Right atrium auricular region (tissue), 2 donors: ENCODE measurements around the gene NIN. TPM values are rescaled to one million over a fixed set of nuclear protein-coding genes. Genes with fewer than 3 reads are reported as not detected.

Experiments used
- DNase-seq: peaks from one replicate; pipeline ENCODE4 v3.0.0-alpha.2; 2019; ENCODE audit warnings: low spot score
- H3K27ac ChIP-seq, 2 donors: fragments of 200-600 bp; sonication (generic); 1 replicate in 1 of 2; 2 replicates in 1 of 2; pipeline ENCODE4 v1.5.1; 2016 to 2019
- H3K27me3 ChIP-seq, 2 donors: fragments of 200-600 bp; sonication (generic); one replicate each; pipeline versions ENCODE4 v1.5.1 to v1.6.0; 2017 to 2019
- H3K36me3 ChIP-seq: fragments of 200-600 bp; sonication (generic); one replicate; pipeline ENCODE4 v1.5.1; 2016
- H3K4me1 ChIP-seq, 2 donors: fragments of 200-600 bp; sonication (generic); one replicate each; pipeline versions ENCODE4 v1.5.1 to v1.6.0; 2017 to 2019
- H3K4me3 ChIP-seq, 2 donors: fragments of 200-600 bp; sonication (generic); 1 replicate in 1 of 2; 2 replicates in 1 of 2; pipeline ENCODE4 v1.5.1; 2017 to 2019; ENCODE audit warnings: mild to moderate bottlenecking in 1 of 2, moderate library complexity in 1 of 2
- H3K9me3 ChIP-seq, 2 donors: fragments of 200-600 bp; sonication (generic); one replicate each; pipeline ENCODE4 v1.5.1; 2019
- total RNA-seq, 2 donors: library from RNA; depleted of rRNA; stranded (reverse); fragments of >200 nt; gene quantifications; one replicate each; pipeline ENCODE4 v1.1.0, GENCODE V29; 2016
- TF ChIP-seq, protein P1 (sequence below), 2 donors: fragments of 200-600 bp; sonication (generic); IDR thresholded peaks; one replicate each; pipeline ENCODE4 v1.5.1; 2019; ENCODE audit warnings: antibody characterized with exemption in 2 of 2

Gene NIN
- total RNA-seq, 2 donors from 2014 or later, result 30.1 to 49.7 TPM

DNA sequence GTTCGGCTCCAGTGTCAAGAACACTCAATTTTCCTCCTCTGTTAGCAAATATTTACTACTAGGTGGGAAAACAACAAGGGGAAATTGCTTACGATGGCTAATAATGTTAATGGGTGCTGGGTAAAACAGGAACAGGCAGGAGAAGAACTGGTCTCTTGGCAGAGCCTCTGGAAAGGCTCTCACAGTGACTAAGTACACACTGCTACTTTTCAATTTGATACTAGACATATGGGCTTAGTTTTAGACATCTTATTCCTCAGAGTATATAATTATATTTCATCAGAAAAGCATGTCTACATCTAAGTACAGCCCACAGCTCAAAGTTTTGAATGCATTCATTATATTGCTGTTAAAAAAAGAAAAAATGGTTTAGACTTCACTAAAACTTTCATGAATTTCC lies 97.5 kb downstream of the NIN start:
- TF ChIP-seq, protein P1, sequence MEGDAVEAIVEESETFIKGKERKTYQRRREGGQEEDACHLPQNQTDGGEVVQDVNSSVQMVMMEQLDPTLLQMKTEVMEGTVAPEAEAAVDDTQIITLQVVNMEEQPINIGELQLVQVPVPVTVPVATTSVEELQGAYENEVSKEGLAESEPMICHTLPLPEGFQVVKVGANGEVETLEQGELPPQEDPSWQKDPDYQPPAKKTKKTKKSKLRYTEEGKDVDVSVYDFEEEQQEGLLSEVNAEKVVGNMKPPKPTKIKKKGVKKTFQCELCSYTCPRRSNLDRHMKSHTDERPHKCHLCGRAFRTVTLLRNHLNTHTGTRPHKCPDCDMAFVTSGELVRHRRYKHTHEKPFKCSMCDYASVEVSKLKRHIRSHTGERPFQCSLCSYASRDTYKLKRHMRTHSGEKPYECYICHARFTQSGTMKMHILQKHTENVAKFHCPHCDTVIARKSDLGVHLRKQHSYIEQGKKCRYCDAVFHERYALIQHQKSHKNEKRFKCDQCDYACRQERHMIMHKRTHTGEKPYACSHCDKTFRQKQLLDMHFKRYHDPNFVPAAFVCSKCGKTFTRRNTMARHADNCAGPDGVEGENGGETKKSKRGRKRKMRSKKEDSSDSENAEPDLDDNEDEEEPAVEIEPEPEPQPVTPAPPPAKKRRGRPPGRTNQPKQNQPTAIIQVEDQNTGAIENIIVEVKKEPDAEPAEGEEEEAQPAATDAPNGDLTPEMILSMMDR (IDR thresholded peaks at IDR 0.05), result no peak
- Histone ChIP-seq H3K4me3 (no peak overlapping the region), H3K27ac (no peak overlapping the region), H3K4me1 (no peaks in the 10 kb centered on the region), H3K27me3 (no peaks in the 10 kb centered on the region), H3K36me3 (peaks cover 94% of the 10 kb centered on the region), H3K9me3 (no peaks in the 10 kb centered on the region)
- DNase-seq, result no peak

DNA sequence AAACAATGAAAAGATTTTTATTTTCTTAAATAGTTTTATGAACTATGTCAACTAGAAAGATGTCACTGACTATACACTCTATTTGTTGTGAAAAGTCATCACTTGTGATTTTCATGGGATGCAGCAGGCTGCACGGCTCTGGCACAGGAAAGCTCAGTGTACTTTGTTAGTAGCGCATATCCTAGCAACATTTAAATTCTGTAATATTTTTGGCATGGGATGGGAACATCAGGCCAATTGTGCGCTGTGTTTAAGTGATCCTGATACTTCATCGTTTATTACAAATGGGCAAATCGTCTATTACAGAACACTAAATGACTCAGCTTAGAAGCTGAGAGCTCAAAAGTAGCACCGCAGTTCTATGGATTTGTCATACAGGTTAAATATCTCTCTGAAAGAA lies 102.1 kb downstream of the NIN start:
- DNase-seq, result no peak
- Histone ChIP-seq H3K36me3 (peaks cover 86% of the 10 kb centered on the region), H3K9me3 (no peaks in the 10 kb centered on the region), H3K27me3 (no peaks in the 10 kb centered on the region), H3K27ac (no peak overlapping the region), H3K4me1 (no peaks in the 10 kb centered on the region), H3K4me3 (no peak overlapping the region)
- TF ChIP-seq, protein P1 (IDR thresholded peaks at IDR 0.05), result no peak

DNA sequence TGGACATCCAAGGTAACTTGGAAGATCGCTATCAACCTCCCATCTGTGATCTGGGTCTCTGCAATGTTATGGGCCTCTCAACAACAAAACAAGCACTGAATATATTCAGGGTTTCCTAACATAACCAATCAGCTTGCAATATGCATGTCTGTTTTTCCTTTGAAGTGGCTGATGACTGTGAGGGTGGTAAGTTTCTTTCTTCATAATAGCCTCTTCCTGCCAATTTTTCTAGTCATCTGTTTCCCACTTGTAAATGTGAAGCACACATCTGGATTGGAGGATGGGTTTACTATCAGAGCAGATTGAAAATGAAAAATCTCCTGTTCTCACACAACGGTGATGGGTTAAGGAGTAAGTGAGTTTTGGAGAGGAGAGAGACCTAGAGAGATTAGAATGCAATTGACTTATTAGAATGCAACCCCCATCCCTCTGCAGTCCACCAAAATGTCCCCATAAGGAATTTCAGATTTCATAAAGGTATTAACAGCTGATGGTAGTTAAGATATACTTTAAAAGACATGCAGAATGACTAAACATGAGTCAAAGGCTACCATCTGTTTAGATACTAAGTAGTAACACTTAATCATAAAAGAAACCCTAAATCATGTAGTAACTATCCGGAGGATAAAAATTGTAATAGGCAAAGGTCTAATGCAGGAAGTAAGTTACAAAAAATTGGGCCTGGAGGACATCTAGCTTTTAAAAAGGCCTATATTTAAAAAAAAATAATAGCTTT lies 104.4 kb downstream of the NIN start:
- Histone ChIP-seq H3K9me3 (no peaks in the 10 kb centered on the region), H3K27me3 (no peaks in the 10 kb centered on the region), H3K27ac (no peak overlapping the region), H3K36me3 (peaks cover 81% of the 10 kb centered on the region), H3K4me3 (no peak overlapping the region), H3K4me1 (no peaks in the 10 kb centered on the region)
- no peak for DNase-seq
- TF ChIP-seq, protein P1 (IDR thresholded peaks at IDR 0.05), result no peak

DNA sequence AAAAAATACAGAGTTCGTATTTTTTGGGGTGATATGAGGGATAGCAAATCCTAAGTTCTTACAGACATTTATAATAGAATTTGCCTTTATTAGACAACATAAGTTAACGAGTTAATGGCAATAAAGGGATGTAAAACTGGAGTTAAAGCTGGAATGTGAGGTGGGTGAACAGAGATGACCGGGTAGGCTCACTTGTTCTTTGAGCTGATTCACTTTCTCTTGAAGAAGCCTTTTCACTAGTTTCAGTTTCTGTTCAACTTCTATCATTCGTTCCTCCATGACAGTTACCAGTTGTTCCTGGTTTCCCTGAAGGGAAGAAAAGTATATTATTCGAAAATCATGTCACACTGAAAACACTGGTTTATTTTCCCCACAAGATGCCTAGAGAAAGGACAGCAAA lies 105.2 kb downstream of the NIN start:
- no peaks in the 10 kb centered on the region for H3K9me3 ChIP-seq

DNA sequence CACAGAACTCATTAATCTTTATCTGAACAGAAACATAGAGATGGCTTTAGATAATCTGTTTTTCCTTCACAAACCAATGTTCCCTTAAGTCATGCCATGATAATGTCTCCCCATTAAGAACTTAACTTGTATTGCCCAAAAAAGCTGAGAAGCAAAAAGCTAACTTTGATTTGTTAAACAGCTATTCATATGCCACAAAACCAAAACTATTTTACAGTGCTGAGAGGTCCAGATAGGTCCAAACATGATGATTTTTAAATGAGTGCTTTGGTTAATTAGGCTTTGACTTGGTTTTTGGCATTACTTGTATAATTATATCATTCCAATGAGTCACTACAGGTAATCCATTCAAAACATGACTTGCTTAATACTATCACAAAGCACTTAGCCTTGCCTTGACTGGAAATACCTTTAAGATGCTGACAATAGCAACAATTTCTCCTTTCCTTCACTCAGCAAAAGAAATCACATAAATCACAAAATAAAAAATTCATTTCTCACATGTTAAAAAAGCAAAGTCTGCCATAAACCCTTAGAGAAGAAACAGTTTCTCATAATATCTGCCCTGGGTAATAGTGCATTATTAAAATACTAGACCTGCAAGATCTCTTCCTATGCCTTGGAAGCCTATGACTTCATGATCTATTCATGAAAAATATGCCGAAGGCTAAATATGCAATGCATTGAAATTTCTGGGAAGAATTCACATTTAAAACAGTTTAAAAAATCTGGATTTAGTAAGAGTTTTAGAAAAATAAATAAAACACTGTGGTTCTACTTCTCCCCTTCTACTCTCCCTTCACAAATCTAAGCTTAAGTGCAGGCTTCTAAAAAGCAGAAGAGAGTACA lies 110.8 kb downstream of the NIN start:
- H3K27ac ChIP-seq, result no peak overlapping the region
- H3K4me3 ChIP-seq, result no peak overlapping the region
- peaks cover 37% of the 10 kb centered on the region for H3K36me3 ChIP-seq
- no peak for DNase-seq
- TF ChIP-seq, protein P1 (IDR thresholded peaks at IDR 0.05), result no peak
- no peaks in the 10 kb centered on the region for H3K27me3 ChIP-seq
- no peaks in the 10 kb centered on the region for H3K9me3 ChIP-seq
- H3K4me1 ChIP-seq, result no peaks in the 10 kb centered on the region

More for the DNA sequence above, 105.2 kb downstream of the NIN start:
- no peaks in the 10 kb centered on the region for H3K4me1 ChIP-seq
- H3K4me3 ChIP-seq, result no peak overlapping the region
- H3K36me3 ChIP-seq, result peaks cover 87% of the 10 kb centered on the region
- no peak overlapping the region for H3K27ac ChIP-seq
- TF ChIP-seq, protein P1 (IDR thresholded peaks at IDR 0.05), result no peak
- DNase-seq, result no peak
- no peaks in the 10 kb centered on the region for H3K27me3 ChIP-seq
